Measurements from ENCODE around the gene EIF2A. TPM values are rescaled to one million over a fixed set of nuclear protein-coding genes. Genes with fewer than 3 reads are reported as not detected.

The EIF2A gene
- total RNA-seq, 1 donor from 2014 or later = 66.4 TPM

GRCh38 chr3:150607267-150608065, 60.9 kb downstream of the EIF2A start:
- Mint-ChIP-seq H3K27me3 (no peaks in the 10 kb centered on the region), H3K27ac (peak overlapping the region; percentile 38), H3K4me1 (ENCODE audit: low read depth) (peaks cover 18% of the 10 kb centered on the region), H3K9me3 (ENCODE audit: low read depth) (no peaks in the 10 kb centered on the region), H3K36me3 (ENCODE audit: insufficient read depth) (peaks cover 7% of the 10 kb centered on the region), H3K4me3 (ENCODE audit: low read depth) (no peak overlapping the region)
- no peak for TF ChIP-seq CTCF (IDR thresholded peaks at IDR 0.05; ENCODE audit: unreplicated experiment)
- no peak for DNase-seq (ENCODE audit: low spot score, unreplicated experiment)

DNA sequence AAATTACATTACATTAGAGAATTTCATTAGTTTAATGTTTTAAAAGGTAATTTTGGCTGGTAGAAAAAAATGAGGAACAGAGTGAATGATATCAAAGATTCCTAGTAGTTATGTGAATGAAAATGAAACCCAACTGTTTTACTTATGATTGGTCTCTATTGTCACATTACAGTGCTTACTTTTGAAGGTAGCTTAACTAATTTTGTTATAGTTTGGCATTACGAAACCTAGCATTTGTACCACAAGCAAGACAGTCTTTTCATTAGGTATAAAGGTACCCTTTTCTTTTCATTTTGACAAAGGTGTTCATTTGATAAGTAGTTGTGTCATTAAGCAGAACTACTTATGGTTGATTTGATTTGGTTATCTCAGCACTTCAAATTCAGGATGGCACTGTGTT, 63.4 kb downstream of the EIF2A start:
- Mint-ChIP-seq H3K4me3 (ENCODE audit: low read depth) (no peak overlapping the region), H3K27ac (no peak overlapping the region), H3K27me3 (no peaks in the 10 kb centered on the region), H3K36me3 (ENCODE audit: insufficient read depth) (peaks cover 20% of the 10 kb centered on the region), H3K9me3 (ENCODE audit: low read depth) (peaks cover 11% of the 10 kb centered on the region), H3K4me1 (ENCODE audit: low read depth) (peaks cover 14% of the 10 kb centered on the region)
- no peak for TF ChIP-seq CTCF (IDR thresholded peaks at IDR 0.05; ENCODE audit: unreplicated experiment)
- DNase-seq (ENCODE audit: low spot score, unreplicated experiment) = no peak

DNA sequence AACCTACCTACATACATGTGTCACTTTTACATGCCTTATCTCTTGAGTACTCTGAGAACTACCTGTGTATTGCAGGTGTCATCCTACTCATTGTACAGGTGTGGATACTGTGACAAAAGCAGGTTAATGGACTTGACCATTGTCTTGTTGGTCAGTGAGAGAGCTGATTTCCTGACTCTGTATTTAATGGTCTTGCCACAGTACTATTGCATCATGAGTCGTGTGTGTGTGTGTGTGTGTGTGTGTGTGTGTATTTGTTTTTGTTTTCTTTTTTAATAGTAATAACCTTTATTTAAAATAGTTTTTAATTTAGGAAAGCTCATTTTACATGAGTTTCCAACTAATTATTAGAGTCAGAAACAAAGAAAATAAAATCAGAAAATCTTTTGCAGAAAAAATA, 64.2 kb downstream of the EIF2A start:
- peaks cover 20% of the 10 kb centered on the region for H3K36me3 Mint-ChIP-seq (ENCODE audit: insufficient read depth)
- peaks cover 11% of the 10 kb centered on the region for H3K9me3 Mint-ChIP-seq (ENCODE audit: low read depth)
- DNase-seq (ENCODE audit: low spot score, unreplicated experiment) = no peak
- no peak for TF ChIP-seq CTCF (IDR thresholded peaks at IDR 0.05; ENCODE audit: unreplicated experiment)
- H3K4me1 Mint-ChIP-seq (ENCODE audit: low read depth) = peaks cover 11% of the 10 kb centered on the region
- no peaks in the 10 kb centered on the region for H3K27me3 Mint-ChIP-seq
- H3K27ac Mint-ChIP-seq = no peak overlapping the region
- no peak overlapping the region for H3K4me3 Mint-ChIP-seq (ENCODE audit: low read depth)

DNA sequence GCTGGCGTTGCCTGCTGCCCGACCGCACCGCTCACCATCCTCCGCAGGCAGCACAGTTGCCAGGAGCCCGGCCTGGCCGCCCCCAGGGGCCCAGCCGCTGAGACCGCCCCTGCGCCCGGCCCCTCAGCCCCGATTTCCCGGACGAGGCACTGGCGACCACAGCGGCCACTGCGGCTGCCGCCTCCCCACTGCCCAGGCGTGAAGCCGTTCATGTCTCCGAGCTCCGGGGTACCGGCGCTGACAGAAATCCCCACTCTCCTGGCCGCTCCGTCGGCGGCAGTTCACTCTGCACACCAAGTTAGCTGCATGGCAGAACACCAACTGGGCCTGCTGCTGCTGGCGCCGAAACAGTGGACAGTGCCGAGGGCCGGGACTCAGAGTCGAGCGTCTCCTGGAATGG, 65.1 kb downstream of the EIF2A start:
- no peak for DNase-seq (ENCODE audit: low spot score, unreplicated experiment)
- Mint-ChIP-seq H3K27ac (no peak overlapping the region), H3K4me1 (ENCODE audit: low read depth) (peaks cover 10% of the 10 kb centered on the region), H3K36me3 (ENCODE audit: insufficient read depth) (peaks cover 22% of the 10 kb centered on the region), H3K27me3 (no peaks in the 10 kb centered on the region), H3K4me3 (ENCODE audit: low read depth) (no peak overlapping the region), H3K9me3 (ENCODE audit: low read depth) (peaks cover 11% of the 10 kb centered on the region)
- no peak for TF ChIP-seq CTCF (IDR thresholded peaks at IDR 0.05; ENCODE audit: unreplicated experiment)

- Mint-ChIP-seq H3K4me1 (ENCODE audit: low read depth) (peaks cover 5% of the 10 kb centered on the region), H3K36me3 (ENCODE audit: insufficient read depth) (peaks cover 24% of the 10 kb centered on the region), H3K27ac (no peak overlapping the region), H3K27me3 (no peaks in the 10 kb centered on the region), H3K9me3 (ENCODE audit: low read depth) (peaks cover 11% of the 10 kb centered on the region), H3K4me3 (ENCODE audit: low read depth) (no peak overlapping the region)
- no peak for DNase-seq (ENCODE audit: low spot score, unreplicated experiment)
- TF ChIP-seq CTCF (IDR thresholded peaks at IDR 0.05; ENCODE audit: unreplicated experiment) = no peak
These were observed 65.9 kb downstream of the EIF2A start for GRCh38 chr3:150612494-150612893.
